Memory B cell (primary cell): ENCODE measurements around the gene FOXO3.

ENCODE experiments used
- ATAC-seq: fragments of 150-1000 bp; cut with Tn5 transposase; 2 replicates; pipeline ENCODE4 v1.10.0; 2021; ENCODE audit warnings: low read depth, mild to moderate bottlenecking, moderate library complexity
- DNase-seq, 2 donors: peaks; one replicate each; pipeline ENCODE4 v3.0.0; 2022; ENCODE audit warnings: low spot score in 2 of 2
- H3K27ac Mint-ChIP-seq: one replicate; pipeline ENCODE4 v1.8.0; 2022; ENCODE audit warnings: mild to moderate bottlenecking, moderate library complexity, mixed read lengths
- H3K27me3 Mint-ChIP-seq: one replicate; pipeline ENCODE4 v1.8.0; 2022; ENCODE audit warnings: mixed read lengths
- H3K36me3 Mint-ChIP-seq: one replicate; pipeline ENCODE4 v1.8.0; 2022; ENCODE audit warnings: mild to moderate bottlenecking, mixed read lengths
- H3K4me1 Mint-ChIP-seq: one replicate; pipeline ENCODE4 v1.8.0; 2022; ENCODE audit warnings: mixed read lengths
- H3K4me3 Mint-ChIP-seq: one replicate; pipeline ENCODE4 v1.8.0; 2022; ENCODE audit warnings: mild to moderate bottlenecking, moderate library complexity, mixed read lengths
- H3K9me3 Mint-ChIP-seq: one replicate; pipeline ENCODE4 v1.8.0; 2022; ENCODE audit warnings: mixed read lengths

FOXO3 gene

DNA sequence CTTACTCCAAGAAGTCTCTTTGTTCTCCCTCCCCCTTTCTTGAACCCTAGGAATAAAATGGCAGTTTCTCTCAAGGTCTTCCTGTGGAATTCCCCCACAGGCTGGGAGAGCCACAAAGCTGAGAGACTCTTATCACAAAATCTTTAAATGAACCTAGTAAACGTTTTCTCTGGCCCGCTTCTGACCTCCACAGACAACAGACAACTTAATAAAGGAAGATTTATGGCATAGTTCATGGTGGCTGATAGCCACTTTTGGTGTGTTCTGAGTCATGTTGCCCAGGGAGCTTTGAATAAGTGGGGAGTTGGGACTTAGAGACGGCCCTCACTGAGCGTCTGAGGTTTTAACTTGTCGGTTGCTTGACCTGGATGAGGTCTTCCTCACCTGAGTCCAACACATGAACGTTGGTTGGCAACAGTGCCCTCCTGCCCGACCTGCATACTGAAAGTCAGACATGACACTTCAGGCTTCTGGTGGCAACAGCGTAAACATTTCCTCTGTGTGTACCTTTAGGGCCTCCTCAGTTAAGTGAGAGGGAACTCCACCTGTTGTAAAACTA lies 124.1 kb downstream of the FOXO3 start:
- Mint-ChIP-seq H3K4me3 (no peak overlapping the region), H3K27me3 (no peaks in the 10 kb centered on the region), H3K36me3 (peaks cover 27% of the 10 kb centered on the region), H3K9me3 (no peaks in the 10 kb centered on the region), H3K27ac (no peak overlapping the region), H3K4me1 (no peaks in the 10 kb centered on the region)
- DNase-seq, result no peak
- no peak for ATAC-seq

DNA sequence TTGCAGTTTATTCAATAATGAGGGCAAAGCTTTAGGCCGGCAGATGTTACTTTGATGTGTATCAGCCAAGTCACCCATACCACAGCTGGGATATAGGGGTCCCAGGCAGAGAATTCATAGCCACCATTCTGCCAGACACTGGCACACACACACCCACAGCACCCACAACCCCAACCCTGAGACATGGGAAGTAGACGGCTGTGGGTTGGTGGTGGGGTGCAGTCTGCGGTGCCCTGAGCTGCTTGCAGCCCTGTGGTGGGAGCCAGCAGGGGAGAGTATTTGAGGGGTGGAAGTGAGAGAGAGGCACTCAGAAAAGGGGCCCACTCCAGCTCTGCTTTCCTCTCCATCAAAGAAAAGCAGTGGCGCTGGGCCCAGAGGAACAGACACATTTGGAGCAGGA lies 125.3 kb downstream of the FOXO3 start:
- peaks cover 5% of the 10 kb centered on the region for H3K4me1 Mint-ChIP-seq
- H3K9me3 Mint-ChIP-seq, result no peaks in the 10 kb centered on the region
- H3K36me3 Mint-ChIP-seq, result peaks cover 20% of the 10 kb centered on the region
- H3K27ac Mint-ChIP-seq, result no peak overlapping the region
- H3K4me3 Mint-ChIP-seq, result no peak overlapping the region
- no peaks in the 10 kb centered on the region for H3K27me3 Mint-ChIP-seq
- ATAC-seq, result no peak
- DNase-seq, result no peak

DNA sequence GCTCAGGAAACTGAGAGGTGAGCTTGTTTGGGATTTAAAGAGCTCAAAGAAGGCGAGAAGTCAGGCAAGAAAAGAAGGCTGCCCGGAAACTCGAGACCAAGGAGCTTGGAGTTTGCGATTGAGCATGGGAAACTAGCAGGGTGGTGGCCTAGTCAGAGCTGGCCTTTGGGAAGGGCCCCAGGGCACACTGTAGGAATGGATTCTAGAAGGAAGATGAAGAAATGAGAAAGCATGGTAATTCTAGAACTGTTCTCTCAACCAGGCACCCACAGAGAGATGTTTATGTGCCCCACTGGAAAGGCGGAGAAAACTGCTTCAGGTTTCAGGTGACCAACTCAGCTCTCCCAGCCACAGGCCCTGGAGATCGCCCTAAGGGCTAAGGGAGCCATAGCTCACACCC lies 126.2 kb downstream of the FOXO3 start:
- DNase-seq (no peak), ATAC-seq (no peak)
- peaks cover 6% of the 10 kb centered on the region for H3K4me1 Mint-ChIP-seq
- peaks cover 20% of the 10 kb centered on the region for H3K36me3 Mint-ChIP-seq
- H3K27ac Mint-ChIP-seq, result no peak overlapping the region
- H3K27me3 Mint-ChIP-seq, result no peaks in the 10 kb centered on the region
- no peak overlapping the region for H3K4me3 Mint-ChIP-seq
- H3K9me3 Mint-ChIP-seq, result no peaks in the 10 kb centered on the region

DNA sequence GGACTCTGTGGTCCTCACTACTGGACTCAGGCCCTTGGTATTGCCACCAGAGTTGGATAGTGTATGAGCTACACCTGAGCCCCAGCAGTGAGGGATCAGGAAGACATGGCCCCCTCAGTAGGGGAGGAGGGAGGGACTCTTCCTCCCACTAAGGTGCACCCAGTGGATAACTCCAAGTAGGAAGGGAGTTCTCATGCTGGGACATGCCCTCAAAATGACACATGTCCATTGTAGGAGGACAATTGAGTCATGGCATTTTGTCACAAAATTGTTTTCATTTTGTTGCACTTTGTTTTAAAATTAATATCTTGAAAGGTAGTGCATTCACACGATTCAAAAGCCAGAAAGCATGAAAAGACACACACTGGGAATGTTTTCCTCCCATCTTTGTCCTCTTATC lies 127.2 kb downstream of the FOXO3 start:
- no peak overlapping the region for H3K27ac Mint-ChIP-seq

DNA sequence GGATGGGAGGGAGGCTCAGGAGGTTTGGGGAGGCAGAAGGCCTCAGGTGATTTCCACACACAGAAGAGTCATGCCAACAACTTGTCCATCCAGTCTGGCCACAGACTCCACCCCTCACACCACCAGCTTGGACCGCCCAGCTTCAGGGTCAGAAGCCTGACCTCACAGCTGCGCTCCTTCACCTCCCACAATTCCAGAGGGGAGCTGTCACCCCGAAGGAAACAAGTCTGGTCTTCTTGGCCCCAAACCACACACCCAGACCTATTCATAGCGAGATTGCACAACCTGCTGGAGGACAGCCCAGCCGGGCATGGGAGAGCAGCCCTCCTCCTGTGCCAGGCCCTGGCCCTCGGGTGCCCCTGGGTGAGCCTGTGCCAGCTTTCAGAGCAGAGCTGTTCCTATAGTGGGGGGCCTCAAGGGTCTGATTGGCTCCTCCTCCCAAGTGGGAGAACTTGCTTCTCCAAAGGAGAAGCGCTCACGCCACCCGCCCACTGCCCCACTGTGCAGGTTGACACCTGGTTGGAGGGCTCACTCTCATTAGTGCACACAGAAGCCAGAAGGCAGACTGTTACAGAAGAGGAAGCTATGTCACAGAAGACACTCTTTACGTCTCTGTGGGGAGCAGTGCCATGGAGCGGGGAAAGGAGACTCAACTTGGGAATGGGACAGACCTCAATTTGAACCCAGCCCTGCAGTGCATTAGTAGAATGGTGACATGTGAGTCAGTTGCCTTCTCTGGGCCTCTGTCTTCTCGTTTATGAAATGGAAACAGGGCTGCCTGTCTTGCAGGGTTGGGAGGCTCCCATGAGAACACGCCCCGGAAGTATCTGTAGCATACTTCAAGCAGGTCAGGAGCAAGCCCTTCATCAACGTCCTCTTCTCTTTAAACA lies 128.8 kb downstream of the FOXO3 start:
- Mint-ChIP-seq H3K36me3 (peaks cover 21% of the 10 kb centered on the region), H3K27me3 (no peaks in the 10 kb centered on the region), H3K4me3 (no peak overlapping the region), H3K9me3 (no peaks in the 10 kb centered on the region), H3K4me1 (peaks cover 6% of the 10 kb centered on the region), H3K27ac (no peak overlapping the region)
- DNase-seq (no peak), ATAC-seq (no peak)

More for the DNA sequence above, 127.2 kb downstream of the FOXO3 start:
- peaks cover 20% of the 10 kb centered on the region for H3K36me3 Mint-ChIP-seq
- no peak overlapping the region for H3K4me3 Mint-ChIP-seq
- H3K27me3 Mint-ChIP-seq, result no peaks in the 10 kb centered on the region
- H3K9me3 Mint-ChIP-seq, result no peaks in the 10 kb centered on the region
- DNase-seq, result no peak
- H3K4me1 Mint-ChIP-seq, result peaks cover 6% of the 10 kb centered on the region
- ATAC-seq, result no peak

DNA sequence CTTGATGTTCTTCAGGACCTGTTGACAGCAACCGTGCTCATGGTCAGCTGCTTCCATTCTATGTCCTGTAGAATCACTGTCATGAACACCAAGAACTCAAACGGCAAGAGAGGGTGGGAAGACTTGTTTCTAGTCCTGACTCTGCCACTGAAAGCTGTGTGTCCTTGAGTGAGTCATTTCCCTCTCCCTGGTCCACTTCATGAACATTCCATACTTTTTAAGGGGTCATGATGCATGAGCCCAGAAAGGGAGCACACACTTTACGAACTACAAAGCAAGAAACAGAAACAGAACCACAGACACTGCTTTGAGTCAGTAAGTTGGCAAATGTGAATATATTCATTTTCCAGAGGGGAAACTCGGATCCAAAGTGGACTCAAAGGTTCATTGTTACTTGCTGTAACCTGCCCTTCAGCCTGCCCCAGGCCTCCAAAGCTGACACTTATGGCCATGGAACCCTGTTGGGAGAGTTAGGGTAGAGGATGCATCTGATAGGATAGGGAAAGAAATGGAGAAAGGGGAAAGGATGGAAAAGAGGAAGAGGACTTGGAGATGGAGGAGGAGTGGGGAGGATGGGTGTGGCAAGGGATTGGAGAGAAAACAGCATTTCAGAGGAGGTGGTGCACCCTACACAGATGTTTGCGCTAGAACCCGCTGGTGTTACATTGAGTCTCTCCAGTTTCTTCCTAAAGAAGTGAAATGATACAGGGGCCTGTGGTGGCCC lies 129.8 kb downstream of the FOXO3 start:
- H3K27ac Mint-ChIP-seq, result no peak overlapping the region
- ATAC-seq, result no peak
- peaks cover 17% of the 10 kb centered on the region for H3K36me3 Mint-ChIP-seq
- no peaks in the 10 kb centered on the region for H3K9me3 Mint-ChIP-seq
- no peak overlapping the region for H3K4me3 Mint-ChIP-seq
- DNase-seq, result no peak
- peaks cover 6% of the 10 kb centered on the region for H3K4me1 Mint-ChIP-seq
- no peaks in the 10 kb centered on the region for H3K27me3 Mint-ChIP-seq

DNA sequence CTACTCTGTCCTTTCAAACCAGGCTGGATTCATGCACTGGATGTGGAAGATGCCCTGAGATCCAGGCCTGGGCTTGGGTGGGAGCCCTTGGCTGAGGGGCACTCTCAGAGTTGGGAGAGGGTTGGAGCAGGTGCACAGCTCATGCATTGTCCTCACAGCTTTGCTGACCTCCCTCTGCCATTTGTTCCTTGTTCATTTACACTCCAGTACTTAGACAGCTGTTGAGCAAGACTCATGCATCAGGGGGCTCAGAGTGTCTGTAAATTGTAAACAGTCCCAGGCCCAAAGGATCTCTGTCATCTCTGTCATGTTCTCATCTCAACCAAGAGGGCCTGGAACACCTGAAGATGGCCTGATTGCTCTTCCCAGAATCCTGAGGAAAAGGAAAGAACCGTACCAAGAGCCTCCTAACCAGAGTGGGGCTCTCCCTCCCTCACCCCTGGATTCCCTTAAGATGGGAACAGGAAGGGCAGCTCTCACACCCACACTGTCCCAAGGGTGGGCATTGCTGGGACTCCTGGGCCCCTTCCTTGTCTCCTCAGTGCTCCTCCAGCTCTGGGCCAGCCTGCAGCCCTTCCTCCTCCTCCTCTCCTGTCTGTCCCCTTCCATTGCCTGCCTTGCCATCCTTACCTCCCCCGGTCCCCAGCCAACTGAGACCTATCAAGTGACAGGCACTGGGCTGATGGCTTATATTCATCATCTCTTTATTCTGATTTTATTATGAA lies 132.9 kb downstream of the FOXO3 start:
- Mint-ChIP-seq H3K4me3 (no peak overlapping the region), H3K4me1 (peaks cover 6% of the 10 kb centered on the region), H3K36me3 (peaks cover 3% of the 10 kb centered on the region), H3K9me3 (no peaks in the 10 kb centered on the region), H3K27me3 (no peaks in the 10 kb centered on the region), H3K27ac (no peak overlapping the region)
- ATAC-seq, result no peak
- no peak for DNase-seq

DNA sequence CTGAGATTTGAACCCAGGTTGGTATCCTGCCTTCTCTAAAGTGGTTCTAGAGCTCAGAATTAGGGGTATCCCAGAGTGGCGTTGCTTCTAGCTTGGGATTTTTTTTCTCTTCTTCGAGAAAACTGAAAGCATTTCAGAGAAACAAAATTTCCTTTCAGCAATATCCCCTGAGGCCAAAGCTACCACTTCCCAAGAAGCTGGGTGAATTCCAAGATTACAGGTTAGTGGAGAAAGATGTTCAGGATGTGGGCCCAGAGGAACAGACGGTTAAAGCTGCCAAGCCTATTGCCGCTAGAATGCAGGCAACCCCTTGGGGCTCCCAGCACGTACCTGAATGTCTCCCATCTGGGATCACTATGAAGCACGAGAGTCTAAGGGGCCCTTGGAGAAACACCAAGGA lies 134.1 kb downstream of the FOXO3 start:
- H3K4me1 Mint-ChIP-seq, result peaks cover 6% of the 10 kb centered on the region
- no peak for ATAC-seq
- no peaks in the 10 kb centered on the region for H3K27me3 Mint-ChIP-seq

DNA sequence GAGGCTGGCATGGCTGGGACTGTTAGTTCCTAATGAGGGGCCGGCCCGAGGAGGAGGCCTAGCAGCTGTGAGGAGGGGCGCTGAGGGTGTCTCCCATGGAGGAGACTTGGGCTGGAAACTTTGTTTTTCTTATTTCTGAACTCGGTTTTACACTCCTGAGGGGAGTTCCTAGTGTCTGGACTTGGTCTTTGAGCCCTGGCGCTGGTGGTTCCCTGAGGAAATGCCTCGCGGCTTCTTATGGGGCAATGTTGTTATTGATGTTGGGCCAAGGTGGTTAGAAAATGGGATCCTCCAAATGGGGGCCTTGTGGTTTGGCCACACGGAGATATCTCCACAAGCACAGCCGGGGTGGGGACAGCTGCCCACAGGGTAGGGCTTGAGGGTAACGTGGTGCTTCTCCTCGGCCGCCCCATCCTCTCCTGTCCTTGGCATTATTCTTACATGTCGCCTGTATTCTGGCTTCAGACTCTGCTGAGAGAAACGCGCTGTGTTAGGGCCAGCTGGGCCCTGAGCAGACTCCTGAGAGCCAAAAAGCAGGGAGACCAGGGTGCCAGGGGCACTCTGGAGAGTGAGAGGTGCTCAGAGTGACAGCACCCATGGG lies 136.9 kb downstream of the FOXO3 start:
- DNase-seq (no peak), ATAC-seq (no peak)
- Mint-ChIP-seq H3K9me3 (peaks cover 14% of the 10 kb centered on the region), H3K4me3 (no peak overlapping the region), H3K4me1 (no peaks in the 10 kb centered on the region), H3K27me3 (no peaks in the 10 kb centered on the region), H3K36me3 (peaks cover 8% of the 10 kb centered on the region), H3K27ac (no peak overlapping the region)

More for the DNA sequence above, 134.1 kb downstream of the FOXO3 start:
- Mint-ChIP-seq H3K36me3 (peaks cover 2% of the 10 kb centered on the region), H3K27ac (no peak overlapping the region), H3K9me3 (no peaks in the 10 kb centered on the region), H3K4me3 (no peak overlapping the region)
- DNase-seq, result no peak

DNA sequence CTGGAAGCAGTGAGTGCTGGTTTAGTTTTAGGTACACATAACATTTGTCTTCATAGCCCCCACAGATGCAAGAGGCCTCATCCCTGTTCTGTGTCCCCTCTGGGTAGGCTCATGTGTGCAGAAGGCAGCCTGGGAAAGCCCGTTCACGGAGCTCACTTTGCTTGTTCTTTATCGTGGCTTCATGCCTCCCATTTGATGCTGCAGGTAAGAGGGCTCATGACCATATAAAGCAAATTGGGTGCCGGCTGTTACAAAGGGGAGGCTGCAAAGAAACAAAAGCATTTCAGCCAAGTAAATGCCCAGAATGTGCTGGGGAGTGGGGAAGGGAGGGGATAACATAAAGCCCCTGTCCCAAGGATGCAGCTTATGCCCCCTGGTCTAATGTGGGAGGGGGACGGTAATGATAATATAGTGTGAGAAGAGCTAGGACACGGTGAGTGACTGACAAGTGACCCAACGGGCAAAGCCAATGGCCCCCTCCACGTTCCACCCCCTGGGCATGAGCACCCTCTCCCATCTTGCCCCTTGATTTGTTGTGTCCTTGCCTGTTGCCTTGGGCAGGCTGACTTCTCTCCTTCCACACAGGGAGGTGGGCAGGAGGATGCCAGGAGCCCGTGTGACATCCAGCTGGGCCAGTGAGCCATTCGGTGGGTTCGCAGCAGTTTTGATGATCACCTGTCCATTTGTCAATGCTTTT lies 138.0 kb downstream of the FOXO3 start:
- Mint-ChIP-seq H3K27ac (no peak overlapping the region), H3K36me3 (peaks cover 8% of the 10 kb centered on the region), H3K4me3 (no peak overlapping the region), H3K9me3 (peaks cover 15% of the 10 kb centered on the region), H3K27me3 (no peaks in the 10 kb centered on the region), H3K4me1 (no peaks in the 10 kb centered on the region)
- ATAC-seq (no peak), DNase-seq (no peak)

DNA sequence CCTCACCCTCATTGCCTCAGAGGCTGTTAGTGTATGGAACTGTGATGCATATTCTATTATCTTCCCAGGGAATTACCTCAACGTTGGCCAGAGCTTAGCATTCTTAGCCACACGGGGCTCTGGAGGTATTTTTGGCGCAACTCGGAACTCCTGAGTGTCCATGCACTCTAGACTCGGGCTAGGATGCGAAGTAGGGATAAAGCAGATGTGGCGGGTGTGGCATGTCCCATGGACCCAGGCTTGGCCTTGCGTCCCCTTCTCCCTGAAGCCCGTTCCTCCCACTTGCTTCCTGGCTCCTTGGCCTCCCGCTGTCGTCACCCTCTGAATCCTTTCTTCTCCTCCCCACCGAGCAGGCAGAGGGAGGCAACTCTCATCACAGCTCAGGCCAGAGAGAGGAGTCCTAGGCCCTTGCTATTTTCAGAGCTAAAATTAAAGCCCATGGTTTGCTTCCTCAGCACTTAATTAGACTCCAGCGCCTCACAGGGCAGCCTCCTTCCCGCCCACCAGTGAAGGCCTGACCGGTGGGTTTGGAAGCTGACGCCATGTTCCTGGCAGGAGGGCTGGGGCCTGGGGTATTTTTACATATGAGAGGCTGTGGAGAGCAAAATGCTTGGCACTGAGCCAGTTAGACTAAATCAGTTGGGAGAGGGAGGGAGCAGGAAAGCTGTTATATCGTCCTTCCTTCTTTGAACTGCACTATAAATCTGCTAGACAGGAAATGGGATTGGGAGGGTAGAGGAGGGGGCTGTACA lies 138.7 kb downstream of the FOXO3 start:
- no peaks in the 10 kb centered on the region for H3K4me1 Mint-ChIP-seq
- H3K27me3 Mint-ChIP-seq, result no peaks in the 10 kb centered on the region
- no peak overlapping the region for H3K27ac Mint-ChIP-seq
- H3K4me3 Mint-ChIP-seq, result no peak overlapping the region
- ATAC-seq, result no peak
- no peak for DNase-seq
- H3K9me3 Mint-ChIP-seq, result peaks cover 15% of the 10 kb centered on the region
- peaks cover 6% of the 10 kb centered on the region for H3K36me3 Mint-ChIP-seq

DNA sequence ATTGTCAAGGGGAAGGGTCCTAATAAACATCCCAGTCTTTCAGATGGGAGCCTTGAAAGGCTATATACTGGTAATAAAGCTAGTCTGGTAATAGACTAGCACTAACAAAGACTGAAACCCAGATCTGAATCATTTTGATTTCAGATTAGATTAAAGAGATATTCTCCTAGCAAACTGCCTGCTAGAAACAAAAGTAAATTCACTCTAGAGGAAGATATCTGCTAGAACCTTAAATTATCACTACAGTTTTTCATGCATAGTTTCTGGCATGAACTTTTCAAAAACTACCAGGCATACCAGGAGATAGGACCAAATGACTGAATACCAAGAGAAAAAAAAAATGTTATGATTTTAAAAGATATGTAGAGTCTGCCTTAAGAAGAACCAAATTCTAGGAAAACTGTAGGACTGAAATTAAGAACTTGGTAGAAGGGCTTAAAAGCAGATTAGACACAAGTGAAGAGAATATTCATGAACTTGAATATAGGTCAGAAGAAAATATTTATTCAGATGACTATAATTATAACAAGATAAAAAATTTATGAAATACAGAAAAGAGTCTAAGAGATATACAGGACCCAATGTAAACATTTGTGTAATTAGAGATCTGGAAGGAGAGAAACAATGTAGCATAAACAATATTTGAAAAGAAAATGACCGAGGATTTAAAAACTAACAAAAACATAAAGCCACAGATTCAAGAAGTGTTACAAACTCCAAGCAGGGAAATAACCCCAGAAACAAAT lies 141.6 kb downstream of the FOXO3 start:
- DNase-seq (no peak), ATAC-seq (no peak)
- Mint-ChIP-seq H3K36me3 (peaks cover 8% of the 10 kb centered on the region), H3K27me3 (no peaks in the 10 kb centered on the region), H3K9me3 (peaks cover 15% of the 10 kb centered on the region), H3K4me3 (no peak overlapping the region), H3K4me1 (no peaks in the 10 kb centered on the region), H3K27ac (no peak overlapping the region)
